GM10248 (cell line): ENCODE data around the gene IFI6.

Experiments used
- CTCF ChIA-PET: fragments of 300-600 bp; sonication (Branson Sonifier 250); formaldehyde crosslinking; extraction: SDS; loops from one replicate; lab custom pipeline; 2021; ENCODE audit warnings: antibody characterized with exemption; lab: Yijun Ruan, JAX
- POLR2A ChIA-PET: fragments of 350-650 bp; sonication (Branson Sonifier 250); formaldehyde crosslinking; extraction: SDS; loops from one replicate; lab custom pipeline; 2020; ENCODE audit warnings: antibody characterized with exemption; lab: Yijun Ruan, JAX
- DNase-seq: peaks from one replicate; pipeline ENCODE4 v3.0.0; 2012; ENCODE audit errors: extremely low spot score
- TF ChIP-seq, protein P1 (sequence below): IDR thresholded peaks from 2 replicates; pipeline ENCODE4 v1.5.1; 2012; ENCODE audit warnings: mild to moderate bottlenecking, low read depth; ENCODE audit errors: extremely low read depth, missing control alignments, control extremely low read depth

IFI6 gene

DNA sequence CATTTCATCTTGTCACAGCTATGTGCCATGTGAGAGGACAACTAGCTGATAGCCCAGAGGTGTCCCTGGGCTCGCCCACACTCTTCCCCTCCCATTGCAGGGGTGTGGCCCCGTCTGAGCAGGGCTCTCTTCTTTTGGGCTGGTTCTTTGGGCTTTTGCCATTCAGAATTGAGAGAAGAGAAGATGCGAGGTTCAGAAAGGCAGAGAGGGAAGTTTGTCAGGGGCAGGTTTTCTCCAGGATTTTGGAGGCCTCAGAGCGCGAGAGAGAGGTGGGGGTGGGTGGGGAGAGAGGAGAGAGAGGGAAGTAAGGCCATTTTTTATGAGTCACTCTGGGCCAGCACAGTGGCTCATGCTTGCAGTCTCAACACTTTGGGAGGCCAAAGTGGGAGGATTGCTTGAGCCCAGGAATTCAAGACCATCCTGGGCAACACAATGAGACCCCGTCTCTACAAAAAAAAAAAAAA, 5.2 kb downstream of the IFI6 start:
- ChIA-PET CTCF (interaction anchor here (0.8 to 5.0 kb wide), 5 partner anchors 19 to 110 kb away, joined by 3 to 55 read pairs (median 9); partner anchors contain the start of genes AHDC1 and FAM76A), POLR2A (interaction anchor here (0.6 to 0.7 kb wide), 2 partner anchors 207 to 329 kb away, joined by 3 to 11 read pairs; no protein-coding TSS in a partner anchor)
- DNase-seq = no peak
- TF ChIP-seq, protein P1, sequence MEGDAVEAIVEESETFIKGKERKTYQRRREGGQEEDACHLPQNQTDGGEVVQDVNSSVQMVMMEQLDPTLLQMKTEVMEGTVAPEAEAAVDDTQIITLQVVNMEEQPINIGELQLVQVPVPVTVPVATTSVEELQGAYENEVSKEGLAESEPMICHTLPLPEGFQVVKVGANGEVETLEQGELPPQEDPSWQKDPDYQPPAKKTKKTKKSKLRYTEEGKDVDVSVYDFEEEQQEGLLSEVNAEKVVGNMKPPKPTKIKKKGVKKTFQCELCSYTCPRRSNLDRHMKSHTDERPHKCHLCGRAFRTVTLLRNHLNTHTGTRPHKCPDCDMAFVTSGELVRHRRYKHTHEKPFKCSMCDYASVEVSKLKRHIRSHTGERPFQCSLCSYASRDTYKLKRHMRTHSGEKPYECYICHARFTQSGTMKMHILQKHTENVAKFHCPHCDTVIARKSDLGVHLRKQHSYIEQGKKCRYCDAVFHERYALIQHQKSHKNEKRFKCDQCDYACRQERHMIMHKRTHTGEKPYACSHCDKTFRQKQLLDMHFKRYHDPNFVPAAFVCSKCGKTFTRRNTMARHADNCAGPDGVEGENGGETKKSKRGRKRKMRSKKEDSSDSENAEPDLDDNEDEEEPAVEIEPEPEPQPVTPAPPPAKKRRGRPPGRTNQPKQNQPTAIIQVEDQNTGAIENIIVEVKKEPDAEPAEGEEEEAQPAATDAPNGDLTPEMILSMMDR = no peak

DNA sequence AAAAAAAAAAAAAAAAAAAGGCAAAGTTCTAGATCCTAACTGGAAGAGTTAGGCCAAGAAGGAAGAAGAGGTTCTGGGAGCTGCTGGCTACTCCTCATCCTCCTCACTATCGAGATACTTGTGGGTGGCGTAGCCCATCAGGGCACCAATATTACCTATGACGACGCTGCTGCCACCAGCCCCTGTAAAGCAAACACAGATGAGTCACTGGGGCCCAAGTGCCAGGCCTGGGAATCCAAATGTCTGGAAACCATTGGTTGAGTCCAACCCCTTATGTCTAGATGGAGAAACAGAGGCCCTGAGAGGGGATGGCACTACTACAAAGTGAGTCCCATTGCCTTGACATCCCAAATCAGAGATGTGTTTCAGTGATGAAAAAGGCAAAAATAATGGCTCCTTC, 5.7 kb downstream of the IFI6 start:
- CTCF ChIA-PET = interaction anchor here (2.5 to 5.0 kb wide), 2 partner anchors 57 to 110 kb away, joined by 9 to 50 read pairs; no protein-coding TSS in a partner anchor
- POLR2A ChIA-PET = no interaction called here
- TF ChIP-seq, protein P1 = no peak
- DNase-seq = no peak

GRCh38 chr1:27665016-27665651, 6.9 kb downstream of the IFI6 start:
- no peak for DNase-seq
- TF ChIP-seq, protein P1 = no peak
- CTCF ChIA-PET = interaction anchor here (1.4 to 5.0 kb wide), 4 partner anchors 11 to 250 kb away, joined by 3 to 50 read pairs (median 9); no protein-coding TSS in a partner anchor
- POLR2A ChIA-PET = no interaction called here

DNA sequence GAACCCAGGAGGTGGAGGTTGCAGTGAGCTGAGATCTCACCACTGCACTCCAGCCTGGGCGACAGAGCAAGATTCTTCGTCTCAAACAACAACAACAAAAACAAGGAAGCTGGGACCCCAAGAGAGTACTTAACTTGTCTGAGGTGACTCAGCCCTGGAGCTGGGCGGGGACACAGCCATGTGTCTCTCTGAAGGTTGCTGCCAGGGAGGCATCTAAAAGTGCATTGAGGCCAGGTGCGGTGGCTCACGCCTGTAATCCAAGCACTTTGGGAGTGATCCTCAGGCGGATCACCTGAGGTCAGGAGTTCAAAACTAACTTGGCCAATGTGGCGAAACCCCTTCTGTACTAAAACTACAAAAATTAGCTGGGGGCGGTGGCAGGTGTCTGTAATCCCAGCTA, 7.7 kb downstream of the IFI6 start:
- POLR2A ChIA-PET = no interaction called here
- TF ChIP-seq, protein P1 = no peak
- CTCF ChIA-PET = interaction anchor here (1.0 to 5.0 kb wide), 7 partner anchors 12 to 276 kb away, joined by 3 to 50 read pairs (median 5); no protein-coding TSS in a partner anchor
- DNase-seq = no peak

- CTCF ChIA-PET = interaction anchor here (0.6 to 3.8 kb wide), 48 partner anchors 9 to 617 kb away, joined by 3 to 154 read pairs (median 4); partner anchors contain the start of genes AHDC1, FGR, IFI6 and STX12
- TF ChIP-seq, protein P1 = peak; percentile 82
- POLR2A ChIA-PET = interaction anchor here (0.6 to 1.6 kb wide), 6 partner anchors 34 to 295 kb away, joined by 3 to 6 read pairs (median 4); partner anchors contain the start of gene AHDC1
- peak; percentile 76 for DNase-seq
These were observed 9.1 kb downstream of the IFI6 start for GRCh38 chr1:27662707-27663393.

- DNase-seq = no peak
- POLR2A ChIA-PET = interaction anchor here (0.7 to 1.6 kb wide), 5 partner anchors 33 to 294 kb away, joined by 4 to 6 read pairs (median 4); no protein-coding TSS in a partner anchor
- TF ChIP-seq, protein P1 = no peak
- CTCF ChIA-PET = interaction anchor here (0.8 to 3.8 kb wide), 34 partner anchors 9 to 616 kb away, joined by 3 to 154 read pairs (median 5); partner anchors contain the start of genes AHDC1, FGR and IFI6
These were observed 9.7 kb downstream of the IFI6 start for GRCh38 chr1:27662261-27662660.
